Prostate gland (tissue), 2 donors: ENCODE measurements around the gene ATE1.

ENCODE experiments used
- POLR2A ChIP-seq: fragments of 450-650 bp; IDR thresholded peaks from one replicate; pipeline ENCODE4 v1.6.1; 2016; ENCODE audit warnings: antibody characterized with exemption, mild to moderate bottlenecking
- POLR2AphosphoS5 ChIP-seq: sonication (generic); formaldehyde crosslinking; IDR thresholded peaks from one replicate; pipeline ENCODE4 v1.6.1; 2017; ENCODE audit warnings: antibody characterized with exemption
- TF ChIP-seq, protein P1 (sequence below), 4 experiments: fragments of 200-600 bp in 2 of 4; fragments of 450-650 bp in 2 of 4; sonication (generic) in 2 of 4; IDR thresholded peaks; 1 replicate in 3 of 4; 2 replicates in 1 of 4; pipeline ENCODE4 v1.5.1; 2016 to 2019; ENCODE audit warnings: antibody characterized with exemption in 4 of 4, mild to moderate bottlenecking in 2 of 4, moderate library complexity in 2 of 4

DNA sequence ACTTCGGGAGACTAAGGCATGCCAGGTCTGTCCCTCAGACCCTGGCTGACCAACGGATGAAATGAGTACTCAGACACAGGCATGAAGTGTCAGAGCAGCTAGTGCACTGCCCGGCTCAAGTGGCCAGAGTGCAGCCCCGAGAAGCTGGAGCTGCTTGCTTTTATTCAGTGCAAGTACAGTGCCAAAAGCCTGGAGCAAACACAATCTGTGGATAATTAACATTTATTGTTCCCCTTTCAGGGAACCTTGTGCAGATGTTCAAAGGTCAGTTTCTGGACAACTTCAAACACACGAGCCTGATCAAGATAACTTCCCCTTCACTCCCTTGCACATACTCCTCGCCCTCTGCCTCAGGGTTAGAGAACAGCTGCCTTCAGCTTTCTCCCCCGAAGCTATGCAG, 7.9 kb upstream of the ATE1 start:
- TF ChIP-seq POLR2AphosphoS5 (no peak), POLR2A (no peak)
- TF ChIP-seq, protein P1, sequence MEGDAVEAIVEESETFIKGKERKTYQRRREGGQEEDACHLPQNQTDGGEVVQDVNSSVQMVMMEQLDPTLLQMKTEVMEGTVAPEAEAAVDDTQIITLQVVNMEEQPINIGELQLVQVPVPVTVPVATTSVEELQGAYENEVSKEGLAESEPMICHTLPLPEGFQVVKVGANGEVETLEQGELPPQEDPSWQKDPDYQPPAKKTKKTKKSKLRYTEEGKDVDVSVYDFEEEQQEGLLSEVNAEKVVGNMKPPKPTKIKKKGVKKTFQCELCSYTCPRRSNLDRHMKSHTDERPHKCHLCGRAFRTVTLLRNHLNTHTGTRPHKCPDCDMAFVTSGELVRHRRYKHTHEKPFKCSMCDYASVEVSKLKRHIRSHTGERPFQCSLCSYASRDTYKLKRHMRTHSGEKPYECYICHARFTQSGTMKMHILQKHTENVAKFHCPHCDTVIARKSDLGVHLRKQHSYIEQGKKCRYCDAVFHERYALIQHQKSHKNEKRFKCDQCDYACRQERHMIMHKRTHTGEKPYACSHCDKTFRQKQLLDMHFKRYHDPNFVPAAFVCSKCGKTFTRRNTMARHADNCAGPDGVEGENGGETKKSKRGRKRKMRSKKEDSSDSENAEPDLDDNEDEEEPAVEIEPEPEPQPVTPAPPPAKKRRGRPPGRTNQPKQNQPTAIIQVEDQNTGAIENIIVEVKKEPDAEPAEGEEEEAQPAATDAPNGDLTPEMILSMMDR (IDR thresholded peaks at IDR 0.05): no peak
